Measurements from ENCODE around the gene SLX4.
A peak's percentile ranks its signal among the peaks of the same experiment; 100 is the strongest.

Gene SLX4

DNA sequence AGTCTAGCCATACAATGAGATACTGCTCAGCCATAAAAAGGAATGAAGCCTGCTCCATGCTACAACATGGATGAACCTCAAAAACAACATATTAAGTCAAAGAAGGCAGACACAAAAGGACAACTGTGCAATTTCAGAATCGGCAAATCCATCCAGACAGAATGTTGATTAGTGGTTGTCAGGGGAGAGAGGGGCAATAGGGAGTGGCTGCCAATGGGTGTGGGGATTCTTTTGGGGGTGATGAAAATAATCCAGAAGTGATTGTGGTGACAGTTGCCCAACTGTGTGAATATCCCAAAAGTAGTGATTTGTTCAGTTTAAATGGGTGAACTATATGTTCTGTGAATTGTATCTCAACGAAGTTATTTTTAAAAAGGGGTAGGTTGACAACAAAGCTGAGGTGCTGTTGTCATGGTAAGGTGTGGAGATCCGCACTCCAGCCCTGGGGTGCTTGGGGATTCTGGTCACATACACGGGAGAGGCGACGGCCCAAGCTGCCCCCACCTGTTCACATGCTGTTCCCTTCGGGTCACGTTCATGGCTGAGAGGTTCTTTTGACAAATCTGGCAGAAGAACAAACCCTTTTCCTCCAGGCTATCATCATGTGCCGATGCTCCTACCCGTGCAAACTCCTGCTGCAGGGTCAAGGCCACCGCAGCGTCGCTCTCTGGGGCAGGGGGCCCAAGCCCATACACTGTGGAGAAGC, 9.6 kb downstream of the SLX4 start:
- no peak for DNase-seq (ENCODE audit: low spot score)

GRCh38 chr16:3599922-3600321, 11.5 kb downstream of the SLX4 start:
- DNase-seq (ENCODE audit: low spot score) = no peak

GRCh38 chr16:3599121-3599520, 12.3 kb downstream of the SLX4 start:
- no peak for DNase-seq (ENCODE audit: low spot score)

DNA sequence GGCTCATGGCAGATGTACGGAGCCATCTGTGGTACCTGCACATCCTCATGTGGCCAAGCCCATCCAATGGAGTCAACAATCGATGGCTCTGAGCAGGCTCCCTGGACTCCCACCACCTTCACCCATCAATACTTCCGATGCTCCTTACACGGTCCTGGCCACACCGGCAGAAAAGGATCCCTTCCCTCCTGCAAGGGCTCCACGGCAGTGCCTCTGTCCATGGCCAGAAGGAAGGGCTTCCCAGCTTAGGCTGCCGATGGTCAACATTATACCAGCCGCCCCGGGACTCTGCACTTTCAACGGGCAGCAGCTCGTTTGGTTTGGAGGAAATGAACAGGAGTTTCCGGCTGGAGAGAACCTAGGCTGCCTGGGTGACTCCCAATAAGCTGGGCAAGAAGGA, 13.2 kb downstream of the SLX4 start:
- DNase-seq (ENCODE audit: low spot score) = peak; percentile 9

DNA sequence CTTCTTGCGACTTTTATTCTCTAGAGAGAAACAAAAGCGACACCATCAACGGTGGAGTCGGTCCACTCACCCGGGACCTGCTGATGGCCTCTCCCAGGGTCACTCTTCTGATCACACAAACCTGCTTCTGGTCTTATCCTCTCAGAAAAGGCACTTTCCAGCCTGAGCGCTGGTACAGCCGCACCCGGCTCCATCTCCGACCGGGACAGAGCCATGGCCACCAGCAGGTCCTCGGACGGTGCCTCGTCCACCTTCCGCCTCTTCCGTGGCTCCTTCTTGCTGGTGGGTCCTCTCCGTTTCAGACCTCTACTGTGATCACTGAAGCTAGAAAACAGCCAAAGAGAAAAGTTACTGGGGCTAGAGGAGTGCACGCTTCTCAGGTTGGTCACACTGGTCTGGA, 13.7 kb downstream of the SLX4 start:
- DNase-seq (ENCODE audit: low spot score) = no peak

DNA sequence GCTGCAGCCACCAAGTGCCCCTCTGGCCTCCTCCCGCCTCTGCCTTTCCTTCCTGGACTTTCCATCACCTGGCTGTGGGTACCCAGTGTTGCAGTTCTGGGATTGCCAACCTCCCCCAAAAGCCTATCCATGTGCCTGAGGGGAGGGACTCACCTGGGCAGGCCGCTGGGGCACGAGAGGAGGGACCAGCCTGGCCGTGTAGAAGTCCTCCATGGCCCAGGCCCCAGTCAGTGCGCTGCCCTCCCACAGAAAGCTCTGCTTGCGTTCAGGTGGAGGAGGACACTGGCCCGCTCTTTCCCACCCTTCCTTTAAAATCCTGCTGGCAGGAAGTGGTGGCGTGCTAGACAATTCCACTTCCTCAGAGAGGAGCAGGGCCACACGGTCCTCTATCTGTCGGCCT, 14.2 kb downstream of the SLX4 start:
- DNase-seq (ENCODE audit: low spot score) = peak; percentile 19

GRCh38 chr16:3596101-3596861, 15.1 kb downstream of the SLX4 start:
- peak; percentile 24 for DNase-seq (ENCODE audit: low spot score)

- peak; percentile 11 for DNase-seq (ENCODE audit: low spot score)
These were observed 15.8 kb downstream of the SLX4 start for GRCh38 chr16:3595521-3596021.

DNA sequence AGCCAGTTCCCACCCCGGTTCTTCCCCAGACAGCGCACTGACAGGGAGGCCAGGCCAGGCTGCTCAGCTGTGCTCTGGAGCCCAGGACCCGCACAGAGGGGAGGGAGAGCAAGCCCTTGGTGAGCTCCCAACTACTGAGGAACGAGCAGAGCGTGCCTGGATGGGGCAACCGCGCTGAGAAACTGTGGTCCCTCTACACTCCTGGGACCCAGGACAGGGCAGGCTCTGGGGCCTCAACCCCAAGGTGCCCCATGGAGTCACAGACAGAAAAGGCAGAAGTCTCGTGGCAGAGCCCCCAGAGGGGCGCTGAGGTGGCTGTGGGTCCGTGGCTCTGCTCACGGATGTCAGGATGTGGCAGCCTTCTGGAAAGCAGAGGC, 16.3 kb downstream of the SLX4 start:
- peak; percentile 19 for DNase-seq (ENCODE audit: low spot score)

DNA sequence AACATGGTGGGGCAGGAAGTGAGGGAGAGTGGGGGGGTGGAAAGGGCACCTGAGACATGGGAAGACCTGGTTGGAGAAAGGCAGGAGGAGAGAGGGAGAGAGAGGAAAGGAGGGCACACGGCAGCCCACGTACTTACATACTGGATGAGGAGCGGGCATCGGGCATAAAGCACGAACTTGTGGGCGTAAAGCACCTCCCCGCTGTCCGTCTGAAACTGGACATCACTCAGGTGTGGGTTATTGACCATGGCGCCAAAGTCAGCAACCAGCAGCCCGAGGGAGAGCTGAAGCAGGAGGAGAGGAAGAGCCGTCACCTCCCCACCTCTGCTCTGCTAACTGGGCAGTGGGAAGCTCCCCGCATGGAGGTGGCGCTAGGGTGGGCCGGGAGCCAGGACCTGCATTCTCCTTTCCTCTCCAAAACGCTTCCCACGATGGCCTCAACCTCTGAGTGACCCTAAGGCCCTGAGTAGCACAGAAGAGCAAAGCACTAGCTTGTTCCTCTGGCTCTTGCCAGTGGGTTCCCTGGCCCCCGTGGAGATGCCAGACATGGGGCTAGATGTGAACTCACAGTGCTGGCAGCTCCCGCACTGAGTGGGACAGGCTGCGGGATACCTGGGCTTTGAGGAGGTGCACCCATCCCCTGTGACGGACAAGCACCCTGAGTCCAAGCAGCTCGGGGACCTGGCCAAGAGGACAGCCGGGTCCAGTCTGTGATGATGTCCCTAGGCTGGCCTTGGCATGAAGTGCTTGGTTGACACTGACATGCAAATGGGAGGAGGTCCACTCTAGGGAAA, 16.9 kb downstream of the SLX4 start:
- DNase-seq (ENCODE audit: low spot score) = peak; percentile 17

GRCh38 chr16:3592559-3592958, 18.8 kb downstream of the SLX4 start:
- no peak for DNase-seq (ENCODE audit: low spot score)

GRCh38 chr16:3591991-3592390, 19.4 kb downstream of the SLX4 start:
- no peak for DNase-seq (ENCODE audit: low spot score)

- DNase-seq (ENCODE audit: low spot score) = no peak
These were observed 20.0 kb downstream of the SLX4 start for GRCh38 chr16:3591436-3591803.

DNA sequence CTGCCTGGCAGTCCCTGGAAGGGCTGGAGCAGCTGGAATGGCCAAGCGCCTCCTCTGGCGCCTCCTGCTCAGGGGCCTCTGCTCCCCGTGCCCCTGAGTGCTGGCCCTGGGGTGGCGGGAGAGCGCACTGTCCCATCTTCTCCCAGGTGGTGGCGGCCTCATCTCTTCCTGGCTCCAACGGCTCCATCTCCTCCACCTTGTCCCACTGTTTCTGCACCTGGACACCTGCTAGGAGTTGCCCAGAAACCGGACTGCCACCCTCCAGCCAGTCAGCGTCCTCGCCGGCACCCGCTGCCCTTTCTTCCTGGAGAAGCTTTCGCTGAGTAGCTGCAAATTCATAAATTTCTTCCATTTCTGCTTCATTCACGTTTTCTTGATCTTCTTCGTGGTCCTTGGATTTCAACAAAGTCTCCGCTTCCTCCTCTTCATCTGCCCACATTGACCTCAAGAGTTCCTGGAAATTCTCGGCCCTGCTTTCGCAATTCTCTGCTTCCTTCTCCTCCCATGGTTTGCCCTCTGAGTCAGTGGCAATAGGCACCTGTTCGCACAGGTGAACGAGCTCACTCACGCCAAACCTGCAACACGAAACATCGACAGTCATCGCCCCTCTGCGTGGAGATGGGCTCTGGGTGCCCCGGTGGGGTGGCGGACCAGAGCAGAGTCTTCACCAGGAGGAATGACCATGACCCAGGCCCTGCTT, 20.5 kb downstream of the SLX4 start:
- no peak for DNase-seq (ENCODE audit: low spot score)

- DNase-seq (ENCODE audit: low spot score) = no peak
These were observed 21.3 kb downstream of the SLX4 start for GRCh38 chr16:3589991-3590701.

- no peak for DNase-seq (ENCODE audit: low spot score)
These were observed 21.9 kb downstream of the SLX4 start for GRCh38 chr16:3589441-3589921.

DNA sequence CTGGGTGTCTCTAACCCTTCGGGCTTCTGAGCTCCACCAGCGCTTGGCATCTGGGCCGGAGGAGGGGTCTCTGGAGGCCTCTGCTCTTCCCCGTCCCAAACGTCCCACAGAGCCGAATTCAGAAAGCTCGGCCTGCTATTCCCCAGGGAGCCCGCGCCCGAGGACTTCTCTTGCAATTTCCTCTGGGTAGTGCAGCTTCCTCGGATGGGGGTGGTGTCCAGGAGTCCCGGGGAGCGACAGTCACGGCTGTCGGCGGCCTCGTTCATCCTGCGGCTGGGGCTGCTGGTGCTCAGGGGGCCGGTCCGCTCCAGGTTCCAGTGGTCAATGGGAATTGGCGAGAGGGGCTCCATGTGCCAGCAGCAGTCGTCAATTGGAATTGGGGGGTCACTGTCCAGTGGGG, 22.4 kb downstream of the SLX4 start:
- DNase-seq (ENCODE audit: low spot score) = no peak

GRCh38 chr16:3587547-3588110, 23.8 kb downstream of the SLX4 start:
- no peak for DNase-seq (ENCODE audit: low spot score)

GRCh38 chr16:3584412-3584811, 27.0 kb downstream of the SLX4 start:
- no peak for DNase-seq (ENCODE audit: low spot score)

GRCh38 chr16:3583303-3584038, 27.9 kb downstream of the SLX4 start:
- DNase-seq (ENCODE audit: low spot score) = no peak

Data from D341Med (cell line).